GM19023 (cell line): ENCODE data around the gene ZMYM2.

Experiments used
- ATAC-seq: cut with Tn5 transposase; IDR thresholded peaks from one replicate; pipeline ENCODE4 v1.9.1; 2021; ENCODE audit warnings: mild to moderate bottlenecking, moderate library complexity; ENCODE audit not compliant: unreplicated experiment

The ZMYM2 gene

GRCh38 chr13:20102525-20103180 is 144.1 kb downstream of the ZMYM2 start:
- ATAC-seq, result no peak

GRCh38 chr13:20105161-20105689 is 146.7 kb downstream of the ZMYM2 start:
- ATAC-seq, result no peak

GRCh38 chr13:20106742-20107141 is 148.2 kb downstream of the ZMYM2 start:
- ATAC-seq, result no peak

GRCh38 chr13:20109037-20109436 is 150.5 kb downstream of the ZMYM2 start:
- no peak for ATAC-seq

- no peak for ATAC-seq
Measured at GRCh38 chr13:20114066-20114610, 155.6 kb downstream of the ZMYM2 start.

DNA sequence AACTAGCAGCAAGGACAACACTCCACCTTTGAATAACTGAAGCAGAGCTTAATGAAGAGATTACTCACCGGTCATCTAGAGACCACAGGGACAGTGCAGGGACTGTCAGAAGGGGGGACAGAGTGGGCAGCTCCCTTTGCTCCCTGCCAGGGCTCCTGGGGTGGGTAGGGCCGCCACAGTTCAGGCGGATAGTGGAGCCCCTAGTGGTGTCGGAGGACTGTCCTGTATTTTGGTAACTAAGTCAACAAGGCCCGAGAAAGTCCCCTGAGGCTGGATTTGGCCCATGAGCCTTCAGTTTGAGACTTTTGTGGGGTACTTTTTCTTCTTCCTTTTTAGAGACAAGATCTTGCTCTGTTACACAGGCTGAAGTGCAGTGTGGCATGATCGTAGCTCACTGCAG is 157.7 kb downstream of the ZMYM2 start:
- no peak for ATAC-seq

DNA sequence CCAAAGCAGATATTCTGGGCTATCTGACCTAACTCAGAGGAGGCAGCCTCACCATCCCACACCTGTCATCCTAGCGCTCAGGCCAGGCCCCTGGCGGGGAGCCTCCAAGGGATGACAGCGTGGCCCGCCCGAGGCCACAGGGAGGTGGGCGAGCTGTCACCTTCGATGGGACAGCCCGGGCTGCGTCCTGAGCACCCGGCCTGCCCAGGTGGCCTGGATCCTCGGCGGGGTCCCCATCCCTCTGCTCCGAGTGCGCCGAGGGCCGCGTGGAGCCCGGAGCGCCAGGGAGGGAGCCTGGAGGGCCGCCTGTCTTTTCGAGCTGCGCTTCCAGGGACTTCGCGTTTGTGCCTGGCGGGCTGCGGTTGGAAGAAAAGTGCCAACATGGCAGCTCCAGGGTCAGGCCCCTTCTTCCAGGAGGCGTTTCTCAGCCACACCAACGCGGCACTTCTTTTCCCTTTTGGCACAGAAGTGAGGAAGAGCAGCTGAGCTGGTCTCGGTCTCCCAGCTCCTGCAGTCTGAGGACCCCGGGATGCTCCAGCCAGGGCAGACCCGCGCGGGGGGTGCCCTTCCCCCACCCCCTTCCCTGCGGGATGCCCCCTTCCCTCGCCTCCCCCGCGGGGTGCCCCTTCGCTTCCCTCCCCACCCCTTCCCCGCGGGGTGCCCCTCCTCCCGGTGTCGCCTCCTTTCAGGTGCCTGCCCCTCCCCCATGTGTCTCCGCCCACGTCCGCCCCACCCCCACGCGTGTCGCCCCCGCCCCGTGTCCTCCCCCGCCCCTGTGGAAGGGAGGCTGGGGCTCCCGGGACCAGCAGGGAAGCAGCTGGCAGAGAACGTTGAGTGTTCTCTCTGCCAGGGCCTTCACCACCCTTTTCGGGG is 160.0 kb downstream of the ZMYM2 start:
- peak; percentile 51 for ATAC-seq

DNA sequence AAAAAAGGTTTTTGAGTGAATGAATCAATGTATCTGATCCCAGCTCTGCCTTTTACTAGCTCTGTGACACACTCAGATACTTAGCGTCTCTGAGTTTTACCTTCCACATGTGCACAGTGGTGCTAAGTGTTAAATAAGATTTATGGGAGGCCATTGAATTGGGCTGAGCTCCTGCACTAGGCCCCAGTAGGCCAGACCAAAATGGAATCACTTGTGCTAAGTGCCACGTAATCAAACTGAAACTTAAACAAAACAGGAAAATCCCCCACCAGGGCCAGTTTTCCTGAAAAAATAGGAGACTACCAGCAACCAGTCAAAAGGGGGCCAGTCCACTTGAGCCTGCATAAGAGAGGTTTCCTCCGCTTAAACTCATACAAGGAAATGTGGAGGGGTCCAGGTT is 161.4 kb downstream of the ZMYM2 start:
- ATAC-seq, result no peak

GRCh38 chr13:20121159-20121525 is 162.6 kb downstream of the ZMYM2 start:
- no peak for ATAC-seq

GRCh38 chr13:20124303-20124702 is 165.8 kb downstream of the ZMYM2 start:
- no peak for ATAC-seq

GRCh38 chr13:20125129-20125782 is 166.7 kb downstream of the ZMYM2 start:
- ATAC-seq, result no peak

GRCh38 chr13:20125783-20126165 is 167.2 kb downstream of the ZMYM2 start:
- ATAC-seq, result no peak

GRCh38 chr13:20126541-20127261 is 168.2 kb downstream of the ZMYM2 start:
- ATAC-seq, result no peak

GRCh38 chr13:20127262-20127561 is 168.7 kb downstream of the ZMYM2 start:
- ATAC-seq, result no peak

GRCh38 chr13:20127562-20128458 is 169.3 kb downstream of the ZMYM2 start:
- peak; percentile 64 for ATAC-seq

DNA sequence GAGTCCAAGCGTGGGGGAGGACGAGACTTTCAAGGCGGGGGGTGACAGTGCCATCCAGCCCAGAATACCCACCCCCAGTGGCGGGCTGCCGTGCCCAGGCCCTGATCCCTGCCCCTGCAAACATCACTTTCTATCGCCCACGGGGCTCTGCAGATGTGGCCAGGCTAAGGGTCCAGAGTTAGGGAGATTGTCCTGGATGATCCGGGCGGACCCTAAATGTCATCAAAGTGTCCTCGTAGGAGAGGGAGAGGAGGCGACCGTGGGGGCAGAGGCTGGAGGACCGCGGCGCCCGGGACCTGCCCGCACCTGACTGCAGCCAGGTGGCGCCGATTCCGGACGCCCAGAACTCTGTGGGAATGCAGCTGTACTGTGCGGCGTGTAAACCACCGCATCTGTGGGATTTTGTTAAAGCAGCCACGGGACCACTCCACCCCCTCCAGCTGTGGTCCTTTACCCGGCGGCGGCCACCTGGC is 170.0 kb downstream of the ZMYM2 start:
- ATAC-seq, result peak; percentile 22

DNA sequence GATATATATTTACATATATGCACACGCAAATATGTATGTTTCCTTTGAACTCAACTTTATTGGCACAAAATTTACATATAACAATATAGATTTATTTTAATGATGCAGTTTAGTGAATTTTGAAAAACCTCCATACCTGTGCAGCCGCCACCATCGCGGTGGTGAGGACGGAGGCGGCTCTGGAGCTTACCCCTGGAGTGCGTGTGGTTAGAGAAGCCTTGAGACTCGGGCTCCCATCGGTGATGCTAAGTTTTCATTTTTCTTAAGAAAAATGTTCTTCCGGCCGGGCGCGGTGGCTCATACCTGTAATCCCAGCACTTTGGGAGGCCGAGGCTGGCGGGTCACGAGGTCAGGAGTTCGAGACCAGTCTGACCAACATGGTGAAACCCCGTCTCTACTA is 170.5 kb downstream of the ZMYM2 start:
- ATAC-seq, result no peak

DNA sequence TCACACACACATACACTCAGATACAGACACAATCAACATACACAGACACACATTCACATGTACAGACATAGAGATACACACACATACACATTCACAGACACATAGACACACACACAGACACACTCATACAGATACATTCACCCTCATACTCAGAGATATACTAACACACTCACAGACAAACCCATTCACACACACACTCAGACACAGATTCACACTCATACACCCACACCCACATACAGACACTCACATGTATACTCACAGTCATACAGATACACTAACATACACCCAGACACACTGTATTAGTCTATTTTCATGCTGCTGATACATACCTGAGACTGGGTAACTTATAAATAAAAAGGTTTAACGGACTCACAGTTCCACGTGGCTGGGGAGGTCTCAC is 171.5 kb downstream of the ZMYM2 start:
- no peak for ATAC-seq

DNA sequence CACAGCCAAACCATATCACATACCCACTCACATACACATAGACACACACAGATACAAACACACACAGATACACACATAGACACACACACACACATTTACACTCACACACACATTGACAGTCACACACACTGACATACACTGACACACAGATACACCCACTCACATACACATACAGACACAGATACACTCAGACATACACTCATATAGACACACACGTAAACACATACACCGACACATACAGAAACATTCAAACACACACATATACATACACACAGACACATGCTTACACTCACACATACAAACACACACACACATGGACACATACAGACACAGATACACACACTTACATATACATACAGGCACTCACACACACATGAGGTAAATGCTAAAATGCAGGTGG is 172.1 kb downstream of the ZMYM2 start:
- no peak for ATAC-seq
